Putamen (tissue), 1 donor: ENCODE measurements around the gene OSBPL3.
"Not testable (repeated sequence)": the region's sequence is repeated elsewhere in the genome, so short reads cannot be mapped to it uniquely, and the experiment has no call there.

Experiments
- DNase-seq: peaks from one replicate; pipeline ENCODE4 v3.0.0-alpha.2; 2016; ENCODE audit warnings: low spot score

The OSBPL3 gene, protein sequence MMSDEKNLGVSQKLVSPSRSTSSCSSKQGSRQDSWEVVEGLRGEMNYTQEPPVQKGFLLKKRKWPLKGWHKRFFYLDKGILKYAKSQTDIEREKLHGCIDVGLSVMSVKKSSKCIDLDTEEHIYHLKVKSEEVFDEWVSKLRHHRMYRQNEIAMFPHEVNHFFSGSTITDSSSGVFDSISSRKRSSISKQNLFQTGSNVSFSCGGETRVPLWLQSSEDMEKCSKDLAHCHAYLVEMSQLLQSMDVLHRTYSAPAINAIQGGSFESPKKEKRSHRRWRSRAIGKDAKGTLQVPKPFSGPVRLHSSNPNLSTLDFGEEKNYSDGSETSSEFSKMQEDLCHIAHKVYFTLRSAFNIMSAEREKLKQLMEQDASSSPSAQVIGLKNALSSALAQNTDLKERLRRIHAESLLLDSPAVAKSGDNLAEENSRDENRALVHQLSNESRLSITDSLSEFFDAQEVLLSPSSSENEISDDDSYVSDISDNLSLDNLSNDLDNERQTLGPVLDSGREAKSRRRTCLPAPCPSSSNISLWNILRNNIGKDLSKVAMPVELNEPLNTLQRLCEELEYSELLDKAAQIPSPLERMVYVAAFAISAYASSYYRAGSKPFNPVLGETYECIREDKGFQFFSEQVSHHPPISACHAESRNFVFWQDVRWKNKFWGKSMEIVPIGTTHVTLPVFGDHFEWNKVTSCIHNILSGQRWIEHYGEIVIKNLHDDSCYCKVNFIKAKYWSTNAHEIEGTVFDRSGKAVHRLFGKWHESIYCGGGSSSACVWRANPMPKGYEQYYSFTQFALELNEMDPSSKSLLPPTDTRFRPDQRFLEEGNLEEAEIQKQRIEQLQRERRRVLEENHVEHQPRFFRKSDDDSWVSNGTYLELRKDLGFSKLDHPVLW

DNA sequence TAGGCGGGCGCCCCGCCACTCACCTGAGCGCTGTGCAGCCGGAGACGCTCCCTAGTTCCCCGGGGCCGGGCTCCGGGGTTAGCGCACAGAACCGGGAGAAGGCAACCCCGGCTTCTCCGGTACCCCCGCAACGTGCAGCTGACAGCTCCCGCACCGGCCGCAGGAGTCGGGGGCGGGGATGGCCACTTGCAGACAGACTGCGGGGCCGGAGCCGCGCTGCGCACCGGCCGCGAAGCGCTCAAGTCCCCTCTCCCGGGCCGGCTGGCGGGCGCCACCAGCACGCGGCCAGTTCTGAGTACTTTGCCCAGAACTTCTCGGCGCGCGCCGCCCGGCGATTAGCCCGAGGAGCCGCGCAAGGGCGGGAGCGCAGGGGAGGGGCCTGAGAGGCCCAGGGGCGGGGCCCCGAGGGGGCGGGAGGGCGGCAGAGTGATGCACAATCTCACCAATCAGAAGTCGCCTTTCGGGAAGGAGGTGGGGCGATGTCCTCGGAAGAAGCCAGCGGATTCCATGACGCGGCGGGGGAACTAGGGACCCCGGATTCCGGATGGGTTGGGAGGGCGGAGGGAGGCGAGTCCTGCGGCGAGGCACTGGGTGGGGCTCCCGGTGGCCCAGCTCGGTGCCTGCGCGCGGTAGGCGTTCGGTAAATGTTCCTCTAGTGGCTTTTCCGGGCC, at the start of gene OSBPL3:
Gene OSBPL3, minus strand, starts transcription at position 316 of the 671 bp plus-strand sequence. CDS start 87,706 bp downstream, outside the sequence.
- peak; percentile 95 for DNase-seq

- DNase-seq = no peak
Observed at GRCh38 chr7:25029075-25029474, 49.1 kb upstream of the OSBPL3 start.

- DNase-seq = no peak
Observed at GRCh38 chr7:25028370-25029021, 48.5 kb upstream of the OSBPL3 start.

GRCh38 chr7:25026156-25026555, 46.2 kb upstream of the OSBPL3 start:
- no peak for DNase-seq

- DNase-seq = no peak
Observed at GRCh38 chr7:25025218-25025671, 45.3 kb upstream of the OSBPL3 start.

- no peak for DNase-seq
Observed at GRCh38 chr7:25024066-25024465, 44.1 kb upstream of the OSBPL3 start.

GRCh38 chr7:25017671-25018070, 37.7 kb upstream of the OSBPL3 start:
- DNase-seq = not testable (repeated sequence)

- DNase-seq = no peak
Observed at GRCh38 chr7:25014756-25015155, 34.8 kb upstream of the OSBPL3 start.

DNA sequence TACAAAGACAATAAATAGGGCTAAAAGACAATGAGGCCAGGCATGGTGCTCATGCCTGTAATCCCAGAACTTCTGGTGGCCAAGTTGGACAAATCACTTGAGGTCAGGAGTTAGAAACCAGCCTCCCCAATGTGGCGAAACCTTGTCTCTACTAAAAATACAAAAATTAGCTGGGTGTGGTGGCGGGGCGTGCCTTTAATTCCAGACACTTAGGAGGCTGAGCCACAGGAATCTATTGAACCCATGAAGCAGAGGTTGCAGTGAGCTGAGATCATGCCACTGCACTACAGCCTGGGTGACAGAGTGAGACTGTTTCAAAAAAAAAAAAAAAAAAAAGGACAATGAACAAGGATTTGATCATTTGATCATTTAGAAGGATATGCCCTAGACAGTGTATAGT, 32.7 kb upstream of the OSBPL3 start:
- DNase-seq = not testable (repeated sequence)

DNA sequence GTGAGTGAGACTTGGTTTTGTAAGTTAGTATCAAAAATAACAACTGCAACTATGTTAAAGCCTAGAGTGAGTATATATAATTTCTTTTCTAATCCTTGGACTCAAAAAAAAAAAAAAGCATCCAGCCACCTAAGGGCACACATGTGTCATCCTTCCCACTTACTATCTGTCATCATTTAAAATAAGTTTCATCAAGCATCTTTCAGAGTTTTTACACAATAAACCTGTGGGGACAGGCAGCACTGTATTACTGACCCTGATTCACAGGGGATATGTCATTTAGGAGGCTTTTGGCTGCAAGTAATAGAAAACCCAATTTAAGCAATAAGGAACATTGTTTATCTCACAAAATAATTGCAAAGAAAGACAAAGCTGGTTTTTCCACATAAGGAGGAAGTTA, 32.3 kb upstream of the OSBPL3 start:
- no peak for DNase-seq

- no peak for DNase-seq
Observed at GRCh38 chr7:25009257-25009656, 29.3 kb upstream of the OSBPL3 start.

GRCh38 chr7:25007668-25008067, 27.7 kb upstream of the OSBPL3 start:
- DNase-seq = no peak

DNA sequence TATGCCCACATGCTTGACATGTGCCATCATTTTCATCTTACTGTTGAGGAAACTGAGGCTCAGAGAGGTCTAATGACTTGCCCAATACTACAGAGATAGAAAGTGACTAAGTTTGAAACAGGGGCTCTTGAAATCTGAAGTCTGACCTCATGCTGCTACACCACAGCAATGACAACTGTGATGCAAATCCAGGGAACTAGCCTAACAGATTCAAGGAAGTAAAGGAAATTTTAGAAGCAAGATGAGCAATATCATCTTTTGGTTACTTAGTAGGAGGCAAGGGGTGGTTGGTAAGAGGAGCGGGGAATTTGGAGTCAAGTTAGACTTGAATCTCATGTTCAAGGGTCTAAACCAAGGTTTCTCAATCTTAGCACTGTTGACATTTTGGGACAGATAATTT, 26.3 kb upstream of the OSBPL3 start:
- DNase-seq = no peak

DNA sequence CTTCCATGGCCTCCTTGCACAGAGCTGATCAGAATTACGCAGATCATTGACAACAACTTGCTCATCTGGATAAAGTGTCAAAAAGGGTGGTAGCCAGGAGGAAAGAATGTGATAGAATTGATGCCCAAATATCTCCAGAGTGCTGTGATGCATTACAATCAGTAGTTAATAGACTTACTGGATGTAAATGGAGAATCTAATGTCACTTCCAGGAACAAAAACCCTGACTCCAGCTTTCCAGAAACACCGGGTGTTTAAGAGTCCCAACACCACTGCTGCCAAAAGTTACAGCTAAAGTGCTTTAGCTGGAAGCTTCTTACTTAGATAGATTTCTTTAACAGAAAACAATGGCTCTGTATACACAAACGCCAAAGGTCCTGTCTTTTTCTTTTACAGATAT, 25.7 kb upstream of the OSBPL3 start:
- no peak for DNase-seq

DNA sequence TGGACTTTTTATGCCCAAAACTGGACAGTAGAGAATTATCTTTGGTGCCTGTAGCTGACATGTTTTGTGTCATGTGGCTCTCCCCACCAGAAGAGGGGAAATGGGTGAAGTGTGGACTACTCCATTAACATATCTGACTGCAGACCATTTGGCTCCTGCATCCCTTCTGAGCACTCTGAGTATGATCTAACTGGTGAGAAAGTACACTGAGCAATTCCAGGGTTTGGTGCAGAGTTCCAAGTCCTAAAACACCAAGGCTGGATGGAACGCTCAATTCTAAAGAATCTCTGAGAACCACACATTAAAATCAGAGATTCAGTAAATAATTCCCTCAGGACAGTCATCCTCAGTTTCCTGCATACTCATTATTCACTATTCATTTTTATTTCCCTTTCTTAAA, 22.8 kb upstream of the OSBPL3 start:
- DNase-seq = no peak

- DNase-seq = no peak
Observed at GRCh38 chr7:24995466-24995865, 15.5 kb upstream of the OSBPL3 start.

DNA sequence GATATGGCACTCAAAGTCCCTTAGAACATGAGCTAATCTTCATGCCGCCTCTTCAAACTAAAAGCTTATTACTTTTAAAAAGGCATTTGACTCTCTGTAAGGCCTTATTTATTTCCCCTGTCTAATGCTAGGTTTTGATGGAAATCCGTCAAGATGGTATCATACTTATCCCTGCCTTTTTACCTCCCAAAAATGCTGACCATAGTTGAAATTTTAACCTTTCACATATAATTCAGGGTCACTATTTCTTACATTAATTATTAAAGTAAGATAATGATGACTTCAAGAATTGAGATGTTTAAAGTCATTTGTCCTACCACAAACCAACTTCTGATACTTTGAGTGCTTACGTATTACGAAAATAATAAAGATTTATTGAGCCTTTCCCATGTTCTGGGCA, 12.3 kb upstream of the OSBPL3 start:
- DNase-seq = no peak

DNA sequence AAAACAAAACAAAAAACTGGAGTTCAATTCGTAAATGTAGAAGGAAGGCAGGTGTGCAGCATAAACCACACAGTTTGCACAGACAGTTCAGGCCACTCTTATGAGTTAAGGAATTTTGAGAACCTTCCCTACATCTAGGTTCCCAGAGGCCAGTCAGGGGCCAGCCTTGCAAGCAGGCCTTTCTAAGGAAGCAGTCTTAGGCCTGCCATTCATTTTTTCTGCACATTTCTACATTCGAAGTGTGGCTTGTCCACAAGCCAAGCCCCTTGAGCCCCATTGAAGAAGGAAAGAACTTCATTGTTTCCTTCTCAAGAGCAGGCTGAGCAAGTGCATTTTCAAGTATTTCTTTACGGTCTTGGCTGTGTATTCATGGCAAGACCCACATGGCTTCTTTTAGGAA, 11.4 kb upstream of the OSBPL3 start:
- no peak for DNase-seq

GRCh38 chr7:24987331-24987842, 7.4 kb upstream of the OSBPL3 start:
- DNase-seq = no peak

GRCh38 chr7:24982917-24983316, 2.9 kb upstream of the OSBPL3 start:
- no peak for DNase-seq

GRCh38 chr7:24981171-24981951, 1.4 kb upstream of the OSBPL3 start:
- DNase-seq = peak; percentile 77
